NCI-H187 (cell line): ENCODE measurements around the gene C2CD2L.
"Not testable (repeated sequence)": the region's sequence is repeated elsewhere in the genome, so short reads cannot be mapped to it uniquely, and the experiment has no call there.

Experiments
- DNase-seq, 2 experiments: peaks; one replicate each; lab custom pipeline; 2025; lab: John Stamatoyannopoulos, UW

Gene C2CD2L

GRCh38 chr11:119115484-119116234, 8.5 kb downstream of the C2CD2L start:
- DNase-seq = no peak

- no peak for DNase-seq
Measured at GRCh38 chr11:119116235-119116594, 9.1 kb downstream of the C2CD2L start.

- DNase-seq = no peak
Measured at GRCh38 chr11:119116601-119117000, 9.5 kb downstream of the C2CD2L start.

DNA sequence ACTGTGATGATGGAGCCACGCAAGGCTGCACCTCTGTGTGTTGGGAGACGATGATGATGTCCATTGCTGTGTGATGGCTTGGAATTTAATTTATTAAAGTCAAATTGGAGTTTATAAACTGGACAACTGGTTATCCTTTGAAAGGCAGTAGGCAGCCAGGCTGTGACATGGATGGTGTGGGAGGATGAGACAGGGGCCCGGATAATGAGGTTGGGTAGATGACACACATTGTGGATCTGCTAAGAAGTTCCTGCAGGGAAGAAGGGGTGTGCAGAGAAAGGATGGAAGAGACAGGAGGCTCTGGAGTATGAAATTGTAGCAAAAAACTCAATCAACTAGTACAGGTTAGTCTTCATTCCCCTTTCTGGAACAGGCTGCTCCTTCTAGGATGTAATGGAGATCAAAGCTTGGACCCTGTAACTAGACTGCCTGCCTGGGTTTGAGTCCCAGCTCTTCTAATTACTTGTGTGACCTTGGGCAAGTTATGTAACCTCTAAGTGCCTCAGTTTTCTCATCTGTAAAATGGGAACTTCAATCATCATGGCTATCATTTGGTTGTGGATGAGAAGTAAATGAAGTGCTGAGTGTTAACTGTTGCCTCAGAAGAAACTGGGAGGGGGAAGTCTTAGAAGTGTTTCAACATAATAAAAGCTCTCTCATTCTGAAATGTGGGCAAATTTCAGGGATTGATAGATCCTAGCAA, 10.0 kb downstream of the C2CD2L start:
- DNase-seq = no peak

- no peak for DNase-seq
Measured at GRCh38 chr11:119118227-119118626, 11.1 kb downstream of the C2CD2L start.

- DNase-seq = no peak
Measured at GRCh38 chr11:119118946-119119345, 11.8 kb downstream of the C2CD2L start.

- peak in 1 of 2 experiments; percentile 44 for DNase-seq
Measured at GRCh38 chr11:119120639-119121007, 13.5 kb downstream of the C2CD2L start.

DNA sequence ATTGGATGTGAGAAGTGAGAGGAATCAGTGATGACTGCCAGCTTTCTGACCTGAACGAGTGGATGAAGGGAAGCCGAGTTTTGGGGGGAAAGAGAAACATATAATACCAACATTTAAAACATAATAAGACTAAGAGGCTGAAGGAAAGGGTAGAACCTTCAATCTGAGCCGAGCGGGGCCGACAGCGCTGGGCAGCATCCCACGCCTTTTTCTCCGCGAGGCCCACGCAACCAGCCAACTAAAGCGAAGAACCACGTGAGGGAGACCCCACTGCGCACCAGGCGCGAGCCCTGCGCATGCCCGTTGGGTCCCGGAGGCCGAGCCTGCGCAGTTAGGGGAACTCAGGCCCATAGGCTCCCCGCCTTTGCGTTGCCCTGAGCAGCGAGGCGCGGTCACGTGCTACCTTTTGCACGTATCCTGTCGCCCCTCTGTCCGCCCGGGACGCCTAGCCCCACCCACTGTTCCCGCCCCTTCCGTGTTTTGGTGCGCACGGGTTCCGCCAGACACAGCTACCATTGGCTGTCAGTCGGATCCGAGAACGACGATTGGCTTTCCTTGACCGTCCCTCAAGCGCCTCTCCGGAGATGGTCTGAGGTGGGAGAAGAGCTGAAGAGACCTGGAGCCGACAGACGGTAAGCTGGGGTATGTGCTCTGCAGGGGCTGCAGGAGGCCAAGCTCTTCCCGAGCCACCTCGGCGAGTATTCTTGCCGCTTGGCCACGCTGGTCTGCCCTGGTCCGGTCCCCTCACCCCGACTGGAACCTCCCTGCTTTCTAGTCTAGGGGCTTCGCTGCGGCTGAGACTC, 14.1 kb downstream of the C2CD2L start, which contains the start of gene HINFP:
Gene HINFP (plus strand): TSS at position 573 of the 803 bp plus-strand sequence. CDS start 5,365 bp downstream, outside the sequence.
- peak; percentile 95 to 98 for DNase-seq

GRCh38 chr11:119121811-119122124, 14.6 kb downstream of the C2CD2L start:
- DNase-seq = no peak

GRCh38 chr11:119125821-119126220, 18.7 kb downstream of the C2CD2L start:
- DNase-seq = no peak

- no peak for DNase-seq
Measured at GRCh38 chr11:119126675-119127268, 19.6 kb downstream of the C2CD2L start.

GRCh38 chr11:119130662-119131061, 23.5 kb downstream of the C2CD2L start:
- DNase-seq = no peak

GRCh38 chr11:119134389-119134978, 27.3 kb downstream of the C2CD2L start:
- DNase-seq = no peak

DNA sequence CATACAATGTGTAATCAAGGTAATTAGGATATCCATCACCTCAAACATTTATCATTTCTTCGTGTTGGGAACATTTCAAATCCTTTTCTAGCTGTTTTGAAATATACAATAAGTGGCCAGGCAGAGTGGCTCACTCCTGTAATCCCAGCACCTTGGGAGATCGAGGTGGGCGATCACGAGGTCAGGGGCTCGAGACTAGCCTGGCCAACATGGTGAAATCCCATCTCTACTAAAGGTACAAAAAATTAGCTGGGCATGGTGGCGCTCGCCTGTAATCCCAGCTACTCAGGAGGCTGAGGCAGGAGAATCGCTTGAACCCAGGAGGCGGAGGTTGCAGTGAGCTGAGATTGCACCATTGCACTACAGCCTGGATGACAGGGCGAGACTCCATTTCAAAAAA, 32.1 kb downstream of the C2CD2L start:
- not testable (repeated sequence) for DNase-seq

DNA sequence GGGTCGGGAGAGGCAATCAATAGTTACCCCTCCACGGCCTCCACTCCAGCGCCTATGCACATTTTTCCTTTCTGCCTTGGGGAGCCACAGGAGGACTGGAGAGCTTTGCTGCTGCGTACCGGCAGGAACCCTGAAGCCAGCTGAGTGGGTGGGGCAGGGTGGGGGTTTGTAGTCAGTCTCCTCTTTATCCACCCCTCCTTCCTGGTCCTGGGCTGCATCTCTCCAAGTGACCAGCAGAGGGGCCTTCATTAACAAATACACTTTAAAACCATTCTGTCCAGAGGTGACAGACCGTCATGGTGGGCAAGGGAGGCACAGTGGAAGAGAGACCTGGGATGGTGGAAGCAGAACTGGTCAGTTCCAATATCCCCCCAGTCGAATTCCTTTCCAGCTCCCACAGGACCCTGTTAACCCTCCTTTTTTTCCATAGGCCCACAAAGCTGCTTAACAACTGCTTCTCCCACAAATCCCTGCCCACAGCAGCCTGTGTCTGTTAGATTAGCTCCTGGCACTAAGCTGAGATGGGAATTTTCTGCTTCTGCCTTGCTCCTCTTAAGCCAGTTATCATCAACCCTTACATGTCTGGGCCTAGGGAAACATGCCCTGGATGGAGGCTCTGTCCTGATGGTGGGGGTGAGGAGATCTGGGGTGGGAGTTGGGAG, 37.8 kb downstream of the C2CD2L start:
- no peak for DNase-seq

- DNase-seq = no peak
Measured at GRCh38 chr11:119145551-119145950, 38.4 kb downstream of the C2CD2L start.

- peak in 1 of 2 experiments; percentile 57 for DNase-seq
Measured at GRCh38 chr11:119147604-119148333, 40.6 kb downstream of the C2CD2L start.

- DNase-seq = no peak
Measured at GRCh38 chr11:119148720-119149017, 41.5 kb downstream of the C2CD2L start.

GRCh38 chr11:119149018-119149785, 42.1 kb downstream of the C2CD2L start, which contains the start of gene ABCG4:
Gene ABCG4 (plus strand): TSS chr11:119149052. CDS start chr11:119149966, 914 bp downstream.
- no peak for DNase-seq

DNA sequence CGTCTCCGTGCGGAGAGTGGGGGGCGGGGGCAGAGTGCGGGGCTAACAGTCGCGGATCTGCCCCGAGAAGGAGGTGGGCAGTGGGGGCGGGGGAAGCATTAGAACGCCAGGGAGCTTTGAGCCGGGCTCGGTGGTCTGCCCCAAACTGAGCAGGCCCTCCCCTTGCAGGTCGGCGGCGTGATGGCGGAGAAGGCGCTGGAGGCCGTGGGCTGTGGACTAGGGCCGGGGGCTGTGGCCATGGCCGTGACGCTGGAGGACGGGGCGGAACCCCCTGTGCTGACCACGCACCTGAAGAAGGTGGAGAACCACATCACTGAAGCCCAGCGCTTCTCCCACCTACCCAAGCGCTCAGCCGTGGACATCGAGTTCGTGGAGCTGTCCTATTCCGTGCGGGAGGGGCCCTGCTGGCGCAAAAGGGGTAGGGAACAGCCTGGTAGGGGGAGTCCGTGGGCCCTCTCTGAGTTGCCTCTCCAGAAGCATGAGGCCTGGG, 42.7 kb downstream of the C2CD2L start:
- no peak for DNase-seq
